HG03135 (cell line): ENCODE results near the gene PRUNE1.

ENCODE experiments used
- ATAC-seq: cut with Tn5 transposase; IDR thresholded peaks from one replicate; pipeline ENCODE4 v1.9.1; 2021; ENCODE audit warnings: mild to moderate bottlenecking, moderate library complexity; ENCODE audit not compliant: unreplicated experiment

The PRUNE1 gene

GRCh38 chr1:151003180-151003579 lies 5.1 kb upstream of the PRUNE1 start:
- no peak for ATAC-seq

DNA sequence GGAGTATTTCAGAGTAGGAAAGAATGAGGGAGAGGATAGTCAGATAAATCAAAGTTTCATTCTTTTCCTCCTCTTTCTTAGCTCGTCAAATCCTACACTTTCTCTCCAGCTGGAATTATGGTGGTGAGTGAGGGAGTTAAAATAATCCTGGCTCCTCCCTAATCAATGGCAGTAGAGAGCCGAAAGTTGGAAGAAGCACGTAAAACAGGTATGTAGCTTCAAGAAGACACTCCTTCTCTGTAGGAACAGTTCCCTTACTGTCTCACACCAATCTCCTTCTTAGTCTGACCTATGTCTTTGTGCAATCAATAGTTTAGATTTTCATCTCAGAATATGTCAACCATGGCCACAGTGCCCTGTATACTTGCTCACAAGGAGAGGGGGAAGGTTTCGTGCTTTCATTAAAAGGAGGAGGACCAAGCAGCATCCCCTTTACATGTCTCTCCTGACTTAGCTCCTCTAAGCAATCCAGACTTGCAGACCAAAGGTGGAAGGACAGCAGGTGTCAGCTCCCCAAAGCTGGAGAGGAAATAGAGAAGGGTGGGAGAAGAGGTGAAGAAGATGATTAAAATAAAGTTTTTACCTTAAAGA lies 2.4 kb upstream of the PRUNE1 start:
- ATAC-seq = no peak

DNA sequence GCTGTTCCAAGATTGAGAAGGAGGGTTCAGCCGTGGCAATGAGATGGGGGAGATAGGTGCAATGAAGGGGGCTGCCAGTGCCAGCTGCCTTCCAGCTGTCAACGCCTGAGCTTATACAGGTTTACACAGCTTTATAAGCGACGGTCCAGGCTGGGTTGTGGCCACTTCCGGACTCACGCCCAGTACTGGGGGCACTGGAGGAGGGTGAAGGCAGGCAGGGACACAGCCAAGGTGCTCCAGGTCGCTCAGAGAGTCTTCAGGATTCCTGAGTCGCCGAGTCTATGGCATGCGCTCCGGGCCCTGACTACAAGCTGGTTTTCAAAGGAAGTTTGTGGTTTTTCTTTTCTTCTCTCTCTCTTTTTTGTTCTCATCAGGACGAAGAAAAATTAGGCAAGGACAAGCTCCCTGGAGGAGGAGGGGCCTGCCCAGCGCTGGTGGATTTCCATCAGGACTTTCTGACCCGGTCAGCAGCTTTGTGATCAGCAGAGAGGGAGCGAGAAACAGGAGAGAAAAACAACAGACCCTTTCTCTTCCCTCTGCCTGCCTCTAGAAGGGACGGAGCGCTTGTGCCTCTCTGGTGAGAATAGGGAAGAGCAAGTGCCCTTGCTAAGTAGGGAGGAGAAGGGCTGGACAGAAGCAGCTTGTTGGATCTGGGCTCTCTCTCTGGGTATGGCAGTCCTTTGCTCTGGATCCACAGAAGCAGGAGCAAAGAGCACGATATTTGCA lies 1.8 kb upstream of the PRUNE1 start, which contains the start of gene MINDY1:
Gene MINDY1 (minus strand): TSS at position 576 of the 726 bp plus-strand sequence. CDS start 4,285 bp downstream, outside the sequence.
- ATAC-seq = peak; percentile 45

DNA sequence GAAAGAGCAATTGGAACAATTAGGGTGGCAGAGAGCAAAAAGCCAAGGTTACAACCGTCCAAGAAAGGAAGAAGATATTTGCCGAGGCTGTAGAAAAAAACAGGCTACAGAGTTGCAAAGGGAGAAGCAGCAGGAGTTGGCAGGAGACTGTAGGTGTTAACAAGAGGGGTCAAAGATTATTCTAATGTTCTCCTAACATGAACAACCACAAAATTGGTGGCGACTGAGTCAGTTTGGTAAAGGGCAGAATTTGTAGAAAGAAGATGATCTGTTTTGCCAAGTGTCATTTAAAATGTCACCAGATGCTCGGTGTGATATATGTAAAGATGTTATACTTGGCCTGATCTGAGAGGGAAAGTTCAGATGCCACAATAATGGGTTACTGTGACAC lies 401 bp upstream of the PRUNE1 start:
- ATAC-seq = no peak

DNA sequence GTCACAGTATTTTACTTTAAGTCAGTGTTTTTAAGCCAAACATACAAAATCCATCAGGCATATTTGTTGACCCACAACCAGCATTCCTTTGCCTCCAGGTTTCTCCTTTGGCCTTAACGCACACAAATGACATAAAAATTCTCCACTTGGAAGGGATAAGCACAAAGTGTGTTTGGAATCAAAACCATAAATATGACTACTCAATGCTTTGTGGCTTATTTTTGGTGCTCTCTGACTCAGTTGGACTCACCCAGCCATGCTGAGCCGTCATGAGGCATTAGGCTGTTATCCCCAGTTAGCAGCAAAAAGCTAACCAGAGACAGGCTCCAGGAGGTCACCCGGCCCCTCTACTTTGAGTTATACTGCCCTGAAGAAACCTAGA lies 948 bp downstream of the PRUNE1 start:
- no peak for ATAC-seq

GRCh38 chr1:151009674-151010345 lies 1.6 kb downstream of the PRUNE1 start:
- no peak for ATAC-seq

DNA sequence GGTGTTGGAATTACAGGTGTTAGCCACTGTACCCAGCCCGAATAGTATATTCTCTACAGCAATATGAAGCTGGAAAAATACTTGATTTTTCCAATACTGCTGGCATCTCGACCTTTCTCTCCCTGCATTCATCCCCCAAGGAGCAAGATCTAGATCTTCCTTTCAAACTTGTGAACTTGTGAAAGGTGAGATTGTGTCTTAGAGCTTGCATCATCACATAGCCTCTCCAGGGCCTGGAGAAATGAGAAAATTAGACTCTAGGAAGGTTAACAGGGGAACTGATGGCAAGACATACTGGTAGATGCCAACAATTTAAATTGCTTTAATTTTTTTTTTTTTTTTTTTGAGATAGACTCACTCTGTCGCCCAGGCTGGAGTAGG lies 2.1 kb downstream of the PRUNE1 start:
- ATAC-seq = no peak

DNA sequence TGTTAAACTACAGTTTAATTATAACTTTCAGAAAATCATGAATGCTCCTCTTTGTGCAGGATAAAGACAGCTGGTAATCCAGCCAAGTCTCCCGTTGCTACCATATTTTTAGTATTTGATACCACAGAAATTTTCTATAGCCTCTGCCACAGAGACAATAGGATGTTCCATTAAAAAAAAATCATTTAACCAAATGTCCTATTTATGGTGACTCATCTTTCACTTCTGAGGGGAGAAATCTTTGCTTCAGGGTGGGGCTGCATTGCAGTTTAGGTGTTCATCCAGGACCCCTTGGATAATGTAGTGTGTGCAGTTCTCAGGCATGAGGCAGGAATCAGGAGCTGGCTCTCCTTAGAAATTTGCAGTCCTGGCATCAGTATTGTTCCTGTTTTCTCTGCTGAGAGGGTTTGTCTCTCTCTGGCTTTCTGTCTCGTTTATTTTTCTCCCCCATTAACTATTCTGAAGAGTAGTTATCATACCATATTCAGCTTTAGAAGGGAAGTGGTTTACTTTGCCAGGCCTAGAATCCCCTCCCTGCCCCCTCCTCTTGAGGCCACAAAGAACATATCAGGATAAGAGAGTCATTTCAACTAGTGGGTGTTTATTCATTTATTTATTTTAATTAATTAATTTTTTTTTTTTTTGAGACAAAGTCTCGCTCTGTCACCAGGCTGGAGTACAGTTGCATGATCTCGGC lies 3.1 kb downstream of the PRUNE1 start:
- ATAC-seq = no peak

GRCh38 chr1:151012684-151013471 lies 4.6 kb downstream of the PRUNE1 start:
- no peak for ATAC-seq

DNA sequence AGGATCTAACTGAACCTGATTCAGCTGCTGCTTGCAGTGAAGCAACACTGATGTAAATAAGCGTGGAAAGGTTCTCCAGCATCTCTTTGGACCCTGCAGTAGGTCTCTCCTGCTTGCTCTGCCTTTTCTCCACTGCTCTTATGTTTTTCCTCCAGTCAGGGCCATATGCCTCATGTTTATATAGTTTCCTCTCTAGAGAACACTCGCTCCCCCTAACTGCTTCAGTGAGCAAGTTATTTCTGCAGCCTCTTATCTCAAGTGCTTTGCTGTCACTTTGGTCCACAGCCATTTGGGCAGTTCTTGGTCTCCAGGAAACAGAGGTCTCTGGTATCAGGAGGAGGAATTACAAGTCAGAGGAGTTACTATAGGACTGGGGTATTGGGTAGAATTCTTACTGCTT lies 5.3 kb downstream of the PRUNE1 start:
- ATAC-seq = no peak

DNA sequence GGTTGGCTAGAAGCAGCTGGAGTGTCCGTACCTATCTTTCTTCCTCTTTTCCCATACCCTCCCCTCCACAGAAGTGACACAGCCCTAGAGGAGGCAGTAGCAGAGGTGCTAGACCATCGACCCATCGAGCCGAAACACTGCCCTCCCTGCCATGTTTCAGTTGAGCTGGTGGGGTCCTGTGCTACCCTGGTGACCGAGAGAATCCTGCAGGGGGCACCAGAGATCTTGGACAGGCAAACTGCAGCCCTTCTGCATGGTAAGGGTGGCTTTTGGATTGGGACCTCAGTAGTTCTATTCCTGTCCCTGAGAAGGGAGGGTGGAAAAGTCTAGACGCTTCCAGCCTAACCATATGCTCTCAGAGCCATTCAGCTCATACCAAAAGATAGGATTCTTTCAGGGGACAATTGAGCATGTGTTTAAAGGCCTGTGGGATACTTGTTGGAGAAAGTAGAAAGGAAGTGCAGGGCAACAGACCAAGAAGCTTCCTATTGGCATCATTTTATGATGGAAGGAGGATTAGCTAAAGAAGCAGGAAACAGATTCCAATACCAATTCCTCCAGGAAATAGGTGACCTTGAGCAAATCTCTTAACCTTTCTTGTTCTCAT lies 16.4 kb downstream of the PRUNE1 start:
- no peak for ATAC-seq

- no peak for ATAC-seq
Measured at GRCh38 chr1:151026460-151026859, 18.2 kb downstream of the PRUNE1 start.

- no peak for ATAC-seq
Measured at GRCh38 chr1:151032164-151032563, 23.9 kb downstream of the PRUNE1 start.

DNA sequence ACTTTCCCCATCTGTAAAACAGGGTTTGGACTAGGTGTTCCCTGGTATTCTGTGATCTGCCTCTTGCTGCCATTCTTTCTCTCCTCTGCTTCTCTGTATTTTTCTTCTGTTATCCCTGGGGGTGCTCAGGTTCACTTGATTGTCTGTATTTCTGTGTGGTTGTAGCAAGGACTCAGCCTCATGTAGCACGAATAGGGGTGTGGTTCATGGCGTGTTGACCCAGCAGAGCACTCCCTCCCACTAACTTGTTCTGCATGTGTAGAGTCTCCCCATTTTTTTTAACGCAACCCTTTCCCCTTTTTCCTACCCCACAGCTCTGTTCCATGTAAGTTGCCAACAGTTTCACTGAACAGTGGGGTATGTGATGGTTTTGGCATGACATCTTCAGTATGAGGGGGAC lies 26.9 kb downstream of the PRUNE1 start:
- ATAC-seq = no peak

DNA sequence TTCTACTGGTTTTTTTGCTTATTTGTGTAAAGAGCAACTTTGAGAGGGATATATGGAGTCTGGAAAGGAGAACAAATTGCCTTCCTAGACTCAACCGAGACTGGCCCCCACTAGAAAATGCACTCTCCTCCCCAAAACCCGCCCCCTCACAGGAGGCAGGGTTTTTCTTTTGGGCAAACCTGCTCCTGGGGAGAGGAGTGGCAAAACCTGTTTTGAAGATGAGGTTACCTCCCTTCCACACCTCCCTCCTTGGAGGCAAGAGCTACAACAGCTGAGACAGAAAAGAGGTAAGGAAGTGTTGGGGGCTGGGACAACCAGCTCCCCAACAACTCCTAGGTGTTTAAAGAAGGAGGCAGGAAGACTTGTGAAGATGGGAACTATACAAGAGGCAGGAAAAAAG lies 28.1 kb downstream of the PRUNE1 start, which contains the start of gene BNIPL:
Gene BNIPL (plus strand): TSS at position 231 of the 400 bp plus-strand sequence. CDS start 140 bp downstream, at position 371.
- ATAC-seq = no peak

- ATAC-seq = no peak
Measured at GRCh38 chr1:151037032-151037431, 28.8 kb downstream of the PRUNE1 start.

- ATAC-seq = no peak
Measured at GRCh38 chr1:151039521-151039920, 31.3 kb downstream of the PRUNE1 start.

DNA sequence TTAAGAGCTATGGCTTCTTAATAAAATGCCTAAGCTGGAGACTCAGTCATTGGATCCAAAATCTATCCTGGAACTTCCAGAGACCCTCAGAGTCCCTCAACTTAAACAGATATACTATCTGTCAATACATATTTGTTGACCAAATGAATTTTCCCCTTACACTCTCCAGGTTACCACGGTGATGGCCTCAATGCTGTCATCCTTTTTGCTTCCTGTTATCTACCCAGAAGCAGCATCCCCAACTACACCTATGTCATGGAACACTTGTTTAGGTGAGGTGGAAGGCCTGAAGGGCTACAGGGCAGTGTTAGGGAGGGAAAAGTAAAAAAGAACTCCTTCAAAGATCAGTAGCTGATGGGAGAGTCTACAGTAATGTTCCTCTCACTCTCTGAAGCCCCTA lies 34.9 kb downstream of the PRUNE1 start:
- ATAC-seq = no peak

- peak; percentile 38 for ATAC-seq
Measured at GRCh38 chr1:151047591-151047924, 39.3 kb downstream of the PRUNE1 start, which contains the start of gene C1orf56. C1orf56 (plus strand) TSS chr1:151047751; CDS start chr1:151047848, 97 bp downstream.

DNA sequence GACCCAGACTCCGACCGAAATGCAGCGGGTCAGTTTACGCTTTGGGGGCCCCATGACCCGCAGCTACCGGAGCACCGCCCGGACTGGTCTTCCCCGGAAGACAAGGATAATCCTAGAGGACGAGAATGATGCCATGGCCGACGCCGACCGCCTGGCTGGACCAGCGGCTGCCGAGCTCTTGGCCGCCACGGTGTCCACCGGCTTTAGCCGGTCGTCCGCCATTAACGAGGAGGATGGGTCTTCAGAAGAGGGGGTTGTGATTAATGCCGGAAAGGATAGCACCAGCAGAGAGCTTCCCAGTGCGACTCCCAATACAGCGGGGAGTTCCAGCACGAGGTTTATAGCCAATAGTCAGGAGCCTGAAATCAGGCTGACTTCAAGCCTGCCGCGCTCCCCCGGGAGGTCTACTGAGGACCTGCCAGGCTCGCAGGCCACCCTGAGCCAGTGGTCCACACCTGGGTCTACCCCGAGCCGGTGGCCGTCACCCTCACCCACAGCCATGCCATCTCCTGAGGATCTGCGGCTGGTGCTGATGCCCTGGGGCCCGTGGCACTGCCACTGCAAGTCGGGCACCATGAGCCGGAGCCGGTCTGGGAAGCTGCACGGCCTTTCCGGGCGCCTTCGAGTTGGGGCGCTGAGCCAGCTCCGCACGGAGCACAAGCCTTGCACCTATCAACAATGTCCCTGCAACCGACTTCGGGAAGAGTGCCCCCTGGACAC lies 39.8 kb downstream of the PRUNE1 start:
- peak; percentile 63 for ATAC-seq
